ENCODE results near the gene IRAK2.

GRCh38 chr3:10232137-10232536, 67.4 kb downstream of the IRAK2 start:
- TF ChIP-seq CTCF (IDR thresholded peaks at IDR 0.05) (no peak), POLR2A (IDR thresholded peaks at IDR 0.05) (no peak)
